GM12801 (cell line): ENCODE results near the gene ITGA2B.

ENCODE experiments used
- CTCF ChIP-seq: IDR thresholded peaks from one replicate; pipeline ENCODE4 v1.5.1; 2011; ENCODE audit warnings: control low read depth; ENCODE audit not compliant: insufficient read length; ENCODE audit errors: extremely low read depth

ITGA2B gene

GRCh38 chr17:44387804-44388203 is 1.6 kb downstream of the ITGA2B start:
- TF ChIP-seq CTCF, result no peak

- TF ChIP-seq CTCF, result no peak
Observed at GRCh38 chr17:44386182-44386525, 3.3 kb downstream of the ITGA2B start.

- TF ChIP-seq CTCF, result no peak
Observed at GRCh38 chr17:44385287-44386181, 3.9 kb downstream of the ITGA2B start.

GRCh38 chr17:44384823-44385286 is 4.6 kb downstream of the ITGA2B start:
- TF ChIP-seq CTCF, result no peak

GRCh38 chr17:44384281-44384822 is 5.1 kb downstream of the ITGA2B start:
- no peak for TF ChIP-seq CTCF

GRCh38 chr17:44383861-44384260 is 5.6 kb downstream of the ITGA2B start:
- no peak for TF ChIP-seq CTCF

GRCh38 chr17:44383363-44383762 is 6.1 kb downstream of the ITGA2B start:
- no peak for TF ChIP-seq CTCF
